Nucleus accumbens (tissue), 56 donors: ENCODE results near the gene IGSF10.

ENCODE experiments used
- DNase-seq, 56 donors: peaks; one replicate each; lab custom pipeline; 2025; lab: John Stamatoyannopoulos, UW

IGSF10 gene

DNA sequence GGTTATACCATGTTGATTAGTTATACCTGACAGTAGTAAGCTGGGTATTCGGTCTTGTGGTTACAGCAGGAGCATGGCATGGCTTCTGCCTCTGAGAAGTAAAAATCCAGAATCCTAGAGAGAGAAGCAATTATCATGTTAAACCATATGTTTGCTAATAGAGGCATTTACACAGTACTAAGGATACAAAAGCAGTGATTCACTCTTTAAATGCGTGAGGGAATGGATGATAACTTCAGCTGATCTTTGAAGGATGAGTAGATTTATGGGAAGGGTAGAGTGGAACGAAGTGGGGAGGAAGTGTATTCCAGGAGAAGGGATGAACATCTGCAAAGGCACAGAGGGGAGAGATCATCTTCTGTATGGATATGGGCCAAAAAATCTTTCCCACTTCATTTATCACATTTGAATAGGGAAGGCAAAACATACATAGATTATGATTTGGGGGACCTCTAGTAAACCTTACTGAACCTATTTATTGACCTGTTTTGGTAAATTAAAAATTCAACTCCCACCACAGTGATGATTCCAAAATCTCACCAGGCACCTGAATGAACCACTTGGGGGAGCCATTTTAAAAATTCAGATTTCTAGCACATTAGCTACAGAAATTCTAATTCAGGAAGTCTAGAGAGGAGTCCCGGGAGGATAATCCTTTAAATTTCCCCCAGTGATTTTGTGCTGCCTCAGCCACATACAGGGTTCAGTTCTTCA lies 35.1 kb downstream of the IGSF10 start:
- no peak for DNase-seq

DNA sequence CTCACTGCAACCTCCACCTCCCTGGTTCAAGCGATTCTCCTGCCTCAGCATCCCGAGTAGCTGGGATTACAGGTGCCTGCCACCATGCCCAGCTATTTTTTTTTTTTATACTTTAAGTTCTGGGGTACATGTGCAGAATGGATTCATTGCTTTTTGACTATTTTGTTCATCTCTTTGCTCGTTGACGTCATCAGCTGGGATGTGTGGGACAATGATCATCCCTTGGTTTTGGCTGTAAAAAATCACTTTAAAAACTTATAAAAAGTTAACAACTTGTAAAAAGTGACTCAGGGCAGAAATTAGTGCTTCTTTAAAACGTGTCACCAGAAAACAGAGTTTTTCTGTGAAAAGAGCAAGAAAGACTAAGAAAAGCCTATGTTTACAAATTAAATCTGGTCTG lies 37.8 kb downstream of the IGSF10 start:
- no peak for DNase-seq

DNA sequence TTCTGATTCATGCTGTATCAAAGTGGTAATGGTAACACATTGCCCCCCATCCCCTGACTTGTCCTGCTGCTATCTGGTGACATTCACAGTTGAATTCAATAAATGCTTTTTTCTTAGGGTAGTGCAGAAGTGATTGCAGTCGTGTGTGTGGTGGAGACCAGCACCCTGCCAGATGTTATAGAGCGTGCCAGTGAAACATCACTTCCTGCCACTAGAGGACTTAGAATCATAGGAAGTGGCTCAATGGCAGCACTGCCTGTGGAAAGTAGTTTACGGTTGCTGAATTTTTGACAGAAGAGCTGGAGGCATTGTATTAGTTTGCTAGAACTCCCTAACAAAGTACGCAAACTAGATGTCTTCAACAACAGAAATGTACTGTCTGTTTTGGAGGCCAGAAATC lies 38.9 kb downstream of the IGSF10 start:
- no peak for DNase-seq

DNA sequence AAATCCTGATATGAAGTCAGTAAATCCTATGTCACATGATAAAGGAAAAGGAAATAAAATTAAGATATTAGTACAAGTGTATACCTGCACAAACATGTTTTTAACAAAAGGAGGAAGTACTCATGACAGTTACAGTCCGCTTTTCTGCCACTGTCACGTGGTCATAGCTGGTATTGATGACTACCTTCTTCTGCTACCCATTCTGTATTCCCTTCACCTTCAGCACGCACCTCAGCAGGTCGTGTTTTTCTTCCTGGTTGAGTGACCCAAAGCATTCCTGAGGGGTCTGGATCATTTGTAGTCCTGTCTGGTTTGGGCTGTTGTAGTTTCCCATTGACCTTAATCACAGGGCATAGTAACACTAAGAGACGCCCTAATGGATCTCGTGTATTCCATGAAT lies 41.1 kb downstream of the IGSF10 start:
- no peak for DNase-seq

DNA sequence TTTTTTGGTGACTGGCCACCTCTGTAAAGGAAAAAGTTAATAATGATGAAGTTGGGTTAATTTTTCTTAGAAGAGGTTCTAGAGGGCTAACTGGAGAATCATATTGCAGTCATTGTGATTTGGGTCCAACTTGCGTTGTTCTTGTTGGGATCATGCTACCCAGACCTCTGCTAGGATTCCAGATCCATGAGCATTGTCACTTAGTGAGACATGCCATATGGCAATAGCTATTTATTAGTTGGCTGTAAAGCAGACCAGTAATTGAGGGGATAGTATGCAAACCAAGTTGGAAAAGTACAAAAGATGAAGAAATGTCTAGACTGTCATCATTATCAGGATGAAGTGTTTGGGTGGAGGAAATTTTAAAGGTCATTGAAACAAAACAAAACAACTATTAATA lies 45.6 kb downstream of the IGSF10 start:
- DNase-seq = no peak

DNA sequence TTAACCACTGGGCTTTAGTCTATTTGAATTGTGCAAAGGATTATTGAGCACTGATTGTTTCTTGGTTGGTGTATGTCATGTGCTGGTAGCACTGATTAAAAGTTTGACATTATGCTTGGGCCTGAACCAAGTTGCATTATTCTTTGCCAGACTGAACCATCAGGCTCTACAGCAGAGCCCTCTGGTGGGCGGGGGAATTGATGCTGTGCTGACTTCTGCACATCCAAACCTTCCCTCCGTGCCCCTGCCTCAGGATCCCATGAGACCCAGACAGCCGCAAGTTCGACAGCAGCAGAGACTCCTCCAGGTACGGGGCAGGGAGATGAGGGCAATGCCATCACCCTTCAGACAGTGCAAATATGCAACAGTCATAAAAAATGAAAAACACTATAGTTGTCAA lies 47.9 kb downstream of the IGSF10 start:
- DNase-seq = no peak
